Fibroblast of lung (primary cell): Measurements from ENCODE around the gene HIBADH.

Experiments
- EZH2 ChIP-seq: IDR thresholded peaks from 2 replicates; pipeline ENCODE4 v1.5.1; 2012; ENCODE audit warnings: low read length, control low read depth, mild to moderate bottlenecking; ENCODE audit errors: missing control alignments
- TF ChIP-seq, protein P1 (sequence below), 2 donors: IDR thresholded peaks in 1 of 2; conservative IDR thresholded peaks in 1 of 2; 1 replicate in 1 of 2; 2 replicates in 1 of 2; pipeline ENCODE4 v1.5.1; 2011 to 2012; ENCODE audit warnings: low read length in 2 of 2, control low read depth in 1 of 2, inconsistent platforms in 1 of 2, low read depth in 1 of 2, mild to moderate bottlenecking in 1 of 2

DNA sequence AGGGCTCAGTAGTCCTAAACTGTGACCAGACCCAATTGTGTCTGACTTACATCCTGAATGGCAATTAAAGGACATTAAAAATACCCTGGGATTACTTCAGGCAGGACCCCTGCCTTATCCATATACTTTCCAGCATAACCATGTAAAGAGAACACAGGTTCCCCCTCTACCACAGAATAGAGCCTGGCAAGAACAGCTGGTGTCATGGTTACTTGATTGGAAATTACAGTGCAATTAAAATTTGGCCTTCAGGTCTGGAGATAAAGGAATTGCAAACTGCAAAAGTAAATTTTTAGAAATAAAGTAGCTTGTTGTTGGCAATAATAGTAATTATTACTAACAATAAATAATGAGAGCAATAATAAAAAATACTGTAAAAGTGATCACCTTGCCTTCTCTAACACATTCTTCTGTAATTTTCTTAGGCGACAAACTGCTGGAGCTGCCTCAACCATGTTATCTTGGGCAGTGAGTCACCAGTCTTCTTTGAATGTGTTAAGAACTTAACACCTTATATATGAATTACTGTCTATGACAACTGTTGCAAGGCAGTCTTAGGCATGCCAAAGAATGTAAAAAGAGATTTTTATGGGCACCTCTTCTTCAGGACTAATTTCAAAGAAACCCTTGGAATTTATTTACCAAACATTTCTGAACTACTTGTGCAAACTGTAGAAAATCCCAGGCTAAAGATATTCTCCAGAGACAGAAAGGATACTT lies 53.7 kb downstream of the HIBADH start:
- TF ChIP-seq, protein P1, sequence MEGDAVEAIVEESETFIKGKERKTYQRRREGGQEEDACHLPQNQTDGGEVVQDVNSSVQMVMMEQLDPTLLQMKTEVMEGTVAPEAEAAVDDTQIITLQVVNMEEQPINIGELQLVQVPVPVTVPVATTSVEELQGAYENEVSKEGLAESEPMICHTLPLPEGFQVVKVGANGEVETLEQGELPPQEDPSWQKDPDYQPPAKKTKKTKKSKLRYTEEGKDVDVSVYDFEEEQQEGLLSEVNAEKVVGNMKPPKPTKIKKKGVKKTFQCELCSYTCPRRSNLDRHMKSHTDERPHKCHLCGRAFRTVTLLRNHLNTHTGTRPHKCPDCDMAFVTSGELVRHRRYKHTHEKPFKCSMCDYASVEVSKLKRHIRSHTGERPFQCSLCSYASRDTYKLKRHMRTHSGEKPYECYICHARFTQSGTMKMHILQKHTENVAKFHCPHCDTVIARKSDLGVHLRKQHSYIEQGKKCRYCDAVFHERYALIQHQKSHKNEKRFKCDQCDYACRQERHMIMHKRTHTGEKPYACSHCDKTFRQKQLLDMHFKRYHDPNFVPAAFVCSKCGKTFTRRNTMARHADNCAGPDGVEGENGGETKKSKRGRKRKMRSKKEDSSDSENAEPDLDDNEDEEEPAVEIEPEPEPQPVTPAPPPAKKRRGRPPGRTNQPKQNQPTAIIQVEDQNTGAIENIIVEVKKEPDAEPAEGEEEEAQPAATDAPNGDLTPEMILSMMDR (conservative IDR thresholded peaks at IDR 0.05 in 1 of 2, IDR thresholded peaks at IDR 0.05 in 1 of 2; ENCODE audit: low read depth in 1 of 2, low read length in 2 of 2): no peak
- TF ChIP-seq EZH2: no peak
